ENCODE data around the gene PPFIBP2. TPM values are rescaled to one million over a fixed set of nuclear protein-coding genes. Genes with fewer than 3 reads are reported as not detected.

PPFIBP2 gene
- total RNA-seq, 1 donor from 2014 or later, result 1.8 TPM

DNA sequence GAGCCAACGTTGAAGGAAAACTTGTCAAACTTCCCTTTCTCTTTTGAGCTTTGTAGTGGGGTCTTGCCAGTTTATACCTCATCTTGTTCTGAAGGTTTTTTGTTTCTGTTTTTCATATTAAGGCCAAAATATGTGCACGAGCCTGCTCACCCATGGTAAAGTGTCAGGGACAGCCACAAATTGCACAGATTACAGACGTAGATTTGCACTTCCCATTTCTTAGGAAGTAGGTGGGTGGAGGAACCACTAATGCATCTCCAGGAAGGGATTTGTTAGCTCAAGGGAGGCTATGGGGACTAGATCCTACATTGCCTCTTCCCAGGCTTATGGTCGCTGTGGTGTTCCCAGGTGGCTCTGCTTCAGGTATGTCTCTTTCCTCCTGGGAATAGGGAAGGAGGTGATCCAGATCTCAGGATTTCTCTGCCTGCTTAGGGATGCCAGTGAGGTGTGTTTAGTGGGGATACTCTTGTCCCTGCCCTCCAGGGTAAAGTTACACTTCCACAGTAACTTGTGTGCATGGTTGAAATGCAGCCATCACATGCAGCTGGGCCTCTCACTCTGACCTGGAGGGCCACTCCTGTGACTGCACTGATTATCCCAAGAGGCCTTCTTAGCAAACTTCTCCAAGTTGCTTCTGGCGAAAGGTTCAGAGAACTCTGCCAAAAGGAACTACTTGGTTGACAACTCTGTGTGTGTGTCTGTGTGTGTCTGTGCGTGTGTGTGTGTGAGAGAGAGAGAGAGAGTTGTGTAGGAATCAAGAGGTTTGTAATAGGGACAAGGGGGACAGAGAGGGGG is 9.8 kb downstream of the PPFIBP2 start:
- Histone ChIP-seq H3K36me3 (ENCODE audit: insufficient read depth, low read length) (no peaks in the 10 kb centered on the region), H3K9ac (ENCODE audit: low read length) (no peak overlapping the region), H3K79me2 (ENCODE audit: insufficient read depth, low read length) (no peaks in the 10 kb centered on the region), H4K20me1 (ENCODE audit: insufficient read depth, low read length) (no peaks in the 10 kb centered on the region), H2AFZ (ENCODE audit: low read depth, low read length) (no peak overlapping the region), H3K27me3 (ENCODE audit: insufficient read depth, low read length) (no peaks in the 10 kb centered on the region), H3K4me3 (ENCODE audit: insufficient read depth, low read depth, low read length) (no peak overlapping the region), H3K4me2 (ENCODE audit: low read length) (no peak overlapping the region), H3K9me3 (ENCODE audit: insufficient read depth, low read depth, low read length) (no peaks in the 10 kb centered on the region), H3K4me1 (ENCODE audit: insufficient read depth, low read length) (no peaks in the 10 kb centered on the region), H3K27ac (ENCODE audit: low read depth, low read length) (no peak overlapping the region)
- peaks cover 29% of the 10 kb centered on the region for H3K27me3 Mint-ChIP-seq (ENCODE audit: low read depth, unreplicated experiment)
- TF ChIP-seq, protein P1, sequence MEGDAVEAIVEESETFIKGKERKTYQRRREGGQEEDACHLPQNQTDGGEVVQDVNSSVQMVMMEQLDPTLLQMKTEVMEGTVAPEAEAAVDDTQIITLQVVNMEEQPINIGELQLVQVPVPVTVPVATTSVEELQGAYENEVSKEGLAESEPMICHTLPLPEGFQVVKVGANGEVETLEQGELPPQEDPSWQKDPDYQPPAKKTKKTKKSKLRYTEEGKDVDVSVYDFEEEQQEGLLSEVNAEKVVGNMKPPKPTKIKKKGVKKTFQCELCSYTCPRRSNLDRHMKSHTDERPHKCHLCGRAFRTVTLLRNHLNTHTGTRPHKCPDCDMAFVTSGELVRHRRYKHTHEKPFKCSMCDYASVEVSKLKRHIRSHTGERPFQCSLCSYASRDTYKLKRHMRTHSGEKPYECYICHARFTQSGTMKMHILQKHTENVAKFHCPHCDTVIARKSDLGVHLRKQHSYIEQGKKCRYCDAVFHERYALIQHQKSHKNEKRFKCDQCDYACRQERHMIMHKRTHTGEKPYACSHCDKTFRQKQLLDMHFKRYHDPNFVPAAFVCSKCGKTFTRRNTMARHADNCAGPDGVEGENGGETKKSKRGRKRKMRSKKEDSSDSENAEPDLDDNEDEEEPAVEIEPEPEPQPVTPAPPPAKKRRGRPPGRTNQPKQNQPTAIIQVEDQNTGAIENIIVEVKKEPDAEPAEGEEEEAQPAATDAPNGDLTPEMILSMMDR (IDR thresholded peaks at IDR 0.05; ENCODE audit: insufficient read depth, low read depth, low read length), result no peak
- TF ChIP-seq EZH2 (IDR thresholded peaks at IDR 0.05; ENCODE audit: insufficient read depth, low read length), result no peak
- H3K36me3 Mint-ChIP-seq (ENCODE audit: low read depth, unreplicated experiment), result no peaks in the 10 kb centered on the region
- no peak for DNase-seq (ENCODE audit: low read depth)
- no peaks in the 10 kb centered on the region for H3K4me1 Mint-ChIP-seq (ENCODE audit: low read depth, unreplicated experiment)
- FAIRE-seq, result no peak
- no peak overlapping the region for H3K4me3 Mint-ChIP-seq (ENCODE audit: unreplicated experiment)
- H3K27ac Mint-ChIP-seq (ENCODE audit: unreplicated experiment), result no peak overlapping the region
- peaks cover 5% of the 10 kb centered on the region for H3K9me3 Mint-ChIP-seq (ENCODE audit: unreplicated experiment)

DNA sequence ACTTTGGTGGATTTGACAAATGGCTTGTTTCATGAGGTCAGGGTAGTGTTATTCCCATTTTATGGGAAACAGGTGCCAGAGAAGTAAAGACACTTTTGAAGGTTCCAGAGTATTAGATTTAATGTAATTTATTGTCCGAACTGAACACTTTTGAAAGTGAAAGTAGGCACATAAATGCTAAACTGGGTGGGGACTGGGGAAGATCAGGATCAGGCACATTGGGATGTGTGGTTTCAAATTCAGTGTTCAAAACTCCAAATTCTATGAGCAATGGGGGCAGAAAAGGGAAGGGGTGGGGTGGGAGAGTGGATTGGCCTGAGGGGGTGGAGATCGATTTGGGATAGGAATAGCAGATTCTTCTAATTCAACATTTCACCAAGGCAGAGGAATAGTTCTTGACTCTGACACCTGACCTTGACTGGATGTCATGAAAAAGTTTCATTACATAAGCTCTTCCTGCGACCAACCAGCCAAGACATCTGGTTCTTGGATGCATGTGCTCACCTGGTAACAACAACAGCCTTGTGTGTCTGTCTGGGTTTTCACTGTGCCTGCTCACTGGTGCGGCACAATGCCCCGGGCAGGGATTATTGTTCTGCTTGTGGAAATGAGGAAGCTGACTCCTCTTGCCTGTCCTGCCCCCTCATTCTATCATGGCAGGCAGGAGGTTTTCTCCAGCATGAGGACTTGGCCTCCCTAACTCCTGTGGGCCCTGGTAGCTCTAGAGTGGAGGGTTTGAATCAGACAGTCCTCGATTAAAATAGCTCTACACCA is 10.8 kb downstream of the PPFIBP2 start:
- Mint-ChIP-seq H3K4me1 (ENCODE audit: low read depth, unreplicated experiment) (no peaks in the 10 kb centered on the region), H3K27ac (ENCODE audit: unreplicated experiment) (no peak overlapping the region), H3K36me3 (ENCODE audit: low read depth, unreplicated experiment) (no peaks in the 10 kb centered on the region), H3K9me3 (ENCODE audit: unreplicated experiment) (peaks cover 3% of the 10 kb centered on the region), H3K27me3 (ENCODE audit: low read depth, unreplicated experiment) (peaks cover 24% of the 10 kb centered on the region), H3K4me3 (ENCODE audit: unreplicated experiment) (no peak overlapping the region)
- TF ChIP-seq, protein P1 (IDR thresholded peaks at IDR 0.05; ENCODE audit: insufficient read depth, low read depth, low read length), result no peak
- no peak for TF ChIP-seq EZH2 (IDR thresholded peaks at IDR 0.05; ENCODE audit: insufficient read depth, low read length)
- no peak overlapping the region for H3K27ac ChIP-seq (ENCODE audit: low read depth, low read length)
- no peaks in the 10 kb centered on the region for H3K9me3 ChIP-seq (ENCODE audit: insufficient read depth, low read depth, low read length)
- no peak for DNase-seq (ENCODE audit: low read depth)
- no peaks in the 10 kb centered on the region for H3K4me1 ChIP-seq (ENCODE audit: insufficient read depth, low read length)
- no peaks in the 10 kb centered on the region for H4K20me1 ChIP-seq (ENCODE audit: insufficient read depth, low read length)
- no peak overlapping the region for H3K4me2 ChIP-seq (ENCODE audit: low read length)
- no peak overlapping the region for H2AFZ ChIP-seq (ENCODE audit: low read depth, low read length)
- no peaks in the 10 kb centered on the region for H3K79me2 ChIP-seq (ENCODE audit: insufficient read depth, low read length)
- no peaks in the 10 kb centered on the region for H3K27me3 ChIP-seq (ENCODE audit: insufficient read depth, low read length)
- H3K9ac ChIP-seq (ENCODE audit: low read length), result no peak overlapping the region
- FAIRE-seq, result no peak
- no peak overlapping the region for H3K4me3 ChIP-seq (ENCODE audit: insufficient read depth, low read depth, low read length)
- no peaks in the 10 kb centered on the region for H3K36me3 ChIP-seq (ENCODE audit: insufficient read depth, low read length)
